IMR-90 (cell line): Measurements from ENCODE around the gene RNF112.
A peak's percentile ranks its signal among the peaks of the same experiment; 100 is the strongest.

Experiments used
- CEBPB ChIP-seq: IDR thresholded peaks from 2 replicates; pipeline ENCODE4 v1.6.1; 2012; ENCODE audit warnings: low read depth, low read length, improper control_type of control experiment
- CHD1 ChIP-seq: IDR thresholded peaks from 2 replicates; pipeline ENCODE4 v1.6.1; 2012; ENCODE audit warnings: low read depth, low read length, improper control_type of control experiment
- CTCF ChIP-seq: conservative IDR thresholded peaks from 2 replicates; pipeline ENCODE4 v1.5.1; 2012; ENCODE audit warnings: mild to moderate bottlenecking, low read depth, low read length, improper control_type of control experiment
- RAD21 ChIP-seq: IDR thresholded peaks from 2 replicates; pipeline ENCODE4 v1.6.1; 2012; ENCODE audit warnings: low read length, improper control_type of control experiment
- USF2 ChIP-seq: fragments of 150-350 bp; IDR thresholded peaks from 2 replicates; pipeline ENCODE4 v1.6.1; 2017; ENCODE audit warnings: mild to moderate bottlenecking, antibody characterized with exemption, low read length, low read depth
- TF ChIP-seq, protein P1 (sequence below): fragments of 150-350 bp; IDR thresholded peaks from 2 replicates; pipeline ENCODE4 v1.6.1; 2016; ENCODE audit warnings: low read depth, mild to moderate bottlenecking, low read length, moderate library complexity, borderline replicate concordance

DNA sequence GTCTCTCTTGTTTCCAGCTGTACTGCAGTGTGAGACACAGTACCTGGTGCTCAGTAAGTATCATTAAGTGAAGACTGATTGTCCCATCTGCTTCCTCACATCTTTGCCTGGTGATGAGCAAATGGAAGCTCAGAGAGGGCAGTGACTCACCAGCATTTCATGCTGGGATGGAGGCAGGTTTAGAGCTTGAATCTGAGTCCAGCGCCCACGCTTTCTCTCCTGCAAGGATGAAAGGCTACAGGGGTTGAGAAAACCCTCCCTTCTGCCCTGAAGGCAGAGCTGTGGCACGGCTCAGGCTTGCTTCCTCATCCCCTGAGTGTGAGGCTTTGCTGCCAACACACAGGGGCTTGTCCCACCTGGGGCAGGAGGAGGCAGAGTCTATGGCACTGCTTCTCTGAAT is 1.5 kb upstream of the RNF112 start:
- TF ChIP-seq CTCF = no peak
- no peak for TF ChIP-seq USF2
- TF ChIP-seq CHD1 = no peak
- no peak for TF ChIP-seq RAD21
- TF ChIP-seq CEBPB = peak; percentile 28; the same call in 1 of the 2 replicates
- TF ChIP-seq, protein P1, sequence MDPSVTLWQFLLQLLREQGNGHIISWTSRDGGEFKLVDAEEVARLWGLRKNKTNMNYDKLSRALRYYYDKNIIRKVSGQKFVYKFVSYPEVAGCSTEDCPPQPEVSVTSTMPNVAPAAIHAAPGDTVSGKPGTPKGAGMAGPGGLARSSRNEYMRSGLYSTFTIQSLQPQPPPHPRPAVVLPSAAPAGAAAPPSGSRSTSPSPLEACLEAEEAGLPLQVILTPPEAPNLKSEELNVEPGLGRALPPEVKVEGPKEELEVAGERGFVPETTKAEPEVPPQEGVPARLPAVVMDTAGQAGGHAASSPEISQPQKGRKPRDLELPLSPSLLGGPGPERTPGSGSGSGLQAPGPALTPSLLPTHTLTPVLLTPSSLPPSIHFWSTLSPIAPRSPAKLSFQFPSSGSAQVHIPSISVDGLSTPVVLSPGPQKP = no peak
